Measurements from ENCODE around the gene HRH1. TPM values are rescaled to one million over a fixed set of nuclear protein-coding genes. Genes with fewer than 3 reads are reported as not detected.

HRH1 gene
- polyA plus RNA-seq, 1 donor (not counting 4 experiments of a cell fraction or from before 2014, with no cell fraction given) = 13.9 TPM

DNA sequence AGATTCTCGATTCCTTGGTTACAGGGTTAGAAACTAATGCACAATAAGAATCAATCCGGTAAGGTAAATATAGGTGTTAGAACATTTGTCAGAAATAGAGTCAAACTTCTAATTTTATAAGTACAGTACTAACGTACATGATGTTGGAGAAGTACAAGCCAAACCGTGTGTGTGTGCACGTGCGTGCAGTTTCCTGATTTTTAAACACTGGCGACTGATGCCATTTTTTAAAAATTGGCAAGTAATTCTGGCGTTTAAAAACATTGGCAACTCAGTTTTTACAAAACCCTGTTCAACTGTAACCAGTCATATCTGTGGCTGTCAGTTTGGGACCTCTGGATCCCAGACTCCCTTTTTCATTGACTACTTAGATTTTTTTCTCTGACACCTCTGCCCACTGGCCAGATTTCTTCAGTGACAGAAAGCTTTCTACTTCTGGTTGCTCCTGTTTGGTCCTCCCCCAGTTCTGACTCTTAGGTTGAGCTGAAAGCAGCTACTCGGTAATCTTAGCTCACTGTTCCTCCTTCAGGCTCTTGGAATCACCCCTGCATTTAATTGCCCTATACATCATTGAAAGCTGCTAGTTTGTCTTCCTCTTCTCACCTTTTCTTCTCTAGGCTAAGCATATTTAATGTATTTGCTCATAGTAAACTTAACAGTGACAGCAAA is 118.7 kb downstream of the HRH1 start:
- no peaks in the 10 kb centered on the region for H3K27me3 ChIP-seq (ENCODE audit: control insufficient read depth, extremely low read depth, insufficient read depth, low read length)
- peaks cover 28% of the 10 kb centered on the region for H3K4me1 ChIP-seq (ENCODE audit: control insufficient read depth, extremely low read depth, insufficient read depth, low read length)
- DNase-seq (ENCODE audit: low read depth, low spot score) (no peak), FAIRE-seq (no peak)
- no peaks in the 10 kb centered on the region for H4K20me1 ChIP-seq (ENCODE audit: control insufficient read depth, extremely low read depth, insufficient read depth, low read length)
- H3K27ac ChIP-seq (ENCODE audit: control insufficient read depth, insufficient read depth, low read length) = peak overlapping the region; percentile 90
- peak overlapping the region; percentile 97 for H3K9ac ChIP-seq (ENCODE audit: control insufficient read depth, extremely low read depth, insufficient read depth, low read length)
- H3K36me3 ChIP-seq (ENCODE audit: control insufficient read depth in 2 of 2, extremely low read depth in 1 of 2, insufficient read depth in 2 of 2, low read length in 2 of 2) = peaks cover 6 to 10% of the 10 kb centered on the region in 2 experiments
- no peak overlapping the region for H2AFZ ChIP-seq (ENCODE audit: control insufficient read depth, low read length)
- H3K4me3 ChIP-seq (ENCODE audit: control insufficient read depth in 2 of 3, extremely low read depth in 1 of 3, insufficient read depth in 2 of 3, low read depth in 1 of 3, low read length in 3 of 3) = peak overlapping the region; percentile 65 to 92 (median 74)
- dilution Hi-C loops (cut with MboI; ENCODE audit: extremely low pct_ligation_motif_present, low sequenced_read_pairs) = no loop called here
- H3K4me2 ChIP-seq (ENCODE audit: control insufficient read depth, extremely low read depth, insufficient read depth, low read depth, low read length) = peak overlapping the region; percentile 92
- no peaks in the 10 kb centered on the region for H3K9me3 ChIP-seq (ENCODE audit: control insufficient read depth, low read depth, low read length)
- H3K79me2 ChIP-seq (ENCODE audit: control insufficient read depth, insufficient read depth, low read length) = peaks cover 46% of the 10 kb centered on the region
- peaks cover 2% of the 10 kb centered on the region for H3K9me1 ChIP-seq (ENCODE audit: control insufficient read depth, extremely low read depth, insufficient read depth, low read length)
- no peak for TF ChIP-seq EZH2 (IDR thresholded peaks at IDR 0.05; ENCODE audit: low read length)
- TF ChIP-seq, protein P1, sequence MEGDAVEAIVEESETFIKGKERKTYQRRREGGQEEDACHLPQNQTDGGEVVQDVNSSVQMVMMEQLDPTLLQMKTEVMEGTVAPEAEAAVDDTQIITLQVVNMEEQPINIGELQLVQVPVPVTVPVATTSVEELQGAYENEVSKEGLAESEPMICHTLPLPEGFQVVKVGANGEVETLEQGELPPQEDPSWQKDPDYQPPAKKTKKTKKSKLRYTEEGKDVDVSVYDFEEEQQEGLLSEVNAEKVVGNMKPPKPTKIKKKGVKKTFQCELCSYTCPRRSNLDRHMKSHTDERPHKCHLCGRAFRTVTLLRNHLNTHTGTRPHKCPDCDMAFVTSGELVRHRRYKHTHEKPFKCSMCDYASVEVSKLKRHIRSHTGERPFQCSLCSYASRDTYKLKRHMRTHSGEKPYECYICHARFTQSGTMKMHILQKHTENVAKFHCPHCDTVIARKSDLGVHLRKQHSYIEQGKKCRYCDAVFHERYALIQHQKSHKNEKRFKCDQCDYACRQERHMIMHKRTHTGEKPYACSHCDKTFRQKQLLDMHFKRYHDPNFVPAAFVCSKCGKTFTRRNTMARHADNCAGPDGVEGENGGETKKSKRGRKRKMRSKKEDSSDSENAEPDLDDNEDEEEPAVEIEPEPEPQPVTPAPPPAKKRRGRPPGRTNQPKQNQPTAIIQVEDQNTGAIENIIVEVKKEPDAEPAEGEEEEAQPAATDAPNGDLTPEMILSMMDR (optimal IDR thresholded peaks at IDR 0.05 in 1 of 3, IDR thresholded peaks at IDR 0.05 in 1 of 3, conservative IDR thresholded peaks at IDR 0.05 in 1 of 3; ENCODE audit: extremely low read depth in 1 of 3, insufficient read depth in 2 of 3, low read length in 3 of 3) = no peak

DNA sequence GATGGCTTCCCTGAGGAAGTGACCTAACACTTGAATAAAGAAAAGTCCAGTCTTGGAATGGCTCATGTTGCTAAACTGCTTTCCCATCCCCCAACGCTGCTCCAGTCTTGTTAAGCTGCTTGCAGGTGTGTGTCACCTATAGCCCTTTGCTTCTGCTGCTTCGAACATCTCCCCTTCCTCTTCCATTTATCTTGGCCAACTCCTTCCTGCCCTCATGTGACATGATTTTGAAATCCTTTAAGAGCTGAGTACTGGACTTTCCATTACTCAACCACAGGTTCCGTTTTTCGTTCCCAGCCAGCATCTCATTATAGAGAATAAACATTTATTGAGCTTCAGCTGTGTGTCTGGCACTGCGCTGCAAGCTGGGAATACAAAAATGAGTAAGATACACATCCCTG is 119.6 kb downstream of the HRH1 start:
- H3K4me3 ChIP-seq (ENCODE audit: control insufficient read depth in 2 of 3, extremely low read depth in 1 of 3, insufficient read depth in 2 of 3, low read depth in 1 of 3, low read length in 3 of 3) = peak overlapping the region in 1 of 3 experiments; percentile 92
- no peaks in the 10 kb centered on the region for H3K9me3 ChIP-seq (ENCODE audit: control insufficient read depth, low read depth, low read length)
- H3K4me2 ChIP-seq (ENCODE audit: control insufficient read depth, extremely low read depth, insufficient read depth, low read depth, low read length) = peak overlapping the region; percentile 92
- no peak overlapping the region for H3K9ac ChIP-seq (ENCODE audit: control insufficient read depth, extremely low read depth, insufficient read depth, low read length)
- H4K20me1 ChIP-seq (ENCODE audit: control insufficient read depth, extremely low read depth, insufficient read depth, low read length) = no peaks in the 10 kb centered on the region
- DNase-seq (ENCODE audit: low read depth, low spot score) (no peak), FAIRE-seq (no peak)
- H3K36me3 ChIP-seq (ENCODE audit: control insufficient read depth in 2 of 2, extremely low read depth in 1 of 2, insufficient read depth in 2 of 2, low read length in 2 of 2) = peaks cover 6 to 10% of the 10 kb centered on the region in 2 experiments
- peaks cover 46% of the 10 kb centered on the region for H3K79me2 ChIP-seq (ENCODE audit: control insufficient read depth, insufficient read depth, low read length)
- H3K9me1 ChIP-seq (ENCODE audit: control insufficient read depth, extremely low read depth, insufficient read depth, low read length) = peaks cover 2% of the 10 kb centered on the region
- H3K4me1 ChIP-seq (ENCODE audit: control insufficient read depth, extremely low read depth, insufficient read depth, low read length) = peaks cover 35% of the 10 kb centered on the region
- TF ChIP-seq, protein P1 (optimal IDR thresholded peaks at IDR 0.05 in 1 of 3, IDR thresholded peaks at IDR 0.05 in 1 of 3, conservative IDR thresholded peaks at IDR 0.05 in 1 of 3; ENCODE audit: extremely low read depth in 1 of 3, insufficient read depth in 2 of 3, low read length in 3 of 3) = no peak
- no peak for TF ChIP-seq EZH2 (IDR thresholded peaks at IDR 0.05; ENCODE audit: low read length)
- dilution Hi-C loops (cut with MboI; ENCODE audit: extremely low pct_ligation_motif_present, low sequenced_read_pairs) = no loop called here
- no peak overlapping the region for H3K27ac ChIP-seq (ENCODE audit: control insufficient read depth, insufficient read depth, low read length)
- H2AFZ ChIP-seq (ENCODE audit: control insufficient read depth, low read length) = no peak overlapping the region
- no peaks in the 10 kb centered on the region for H3K27me3 ChIP-seq (ENCODE audit: control insufficient read depth, extremely low read depth, insufficient read depth, low read length)

Data from keratinocyte (primary cell).